Fibroblast of pulmonary artery (primary cell): ENCODE results near the gene DGKD.

Source experiments
- DNase-seq: peaks from one replicate; pipeline ENCODE4 v3.0.0-alpha.2; 2010; ENCODE audit warnings: low read depth
- H3K4me3 ChIP-seq: replicated peaks from 2 replicates; pipeline ENCODE4 v1.5.1; 2011; ENCODE audit warnings: low read depth, mild to moderate bottlenecking, control low read depth, low read length, moderate library complexity
- TF ChIP-seq, protein P1 (sequence below): IDR thresholded peaks from 2 replicates; pipeline ENCODE4 v1.5.1; 2011; ENCODE audit warnings: mild to moderate bottlenecking, control low read depth, low read length, inconsistent platforms; ENCODE audit errors: missing control alignments

Gene DGKD

DNA sequence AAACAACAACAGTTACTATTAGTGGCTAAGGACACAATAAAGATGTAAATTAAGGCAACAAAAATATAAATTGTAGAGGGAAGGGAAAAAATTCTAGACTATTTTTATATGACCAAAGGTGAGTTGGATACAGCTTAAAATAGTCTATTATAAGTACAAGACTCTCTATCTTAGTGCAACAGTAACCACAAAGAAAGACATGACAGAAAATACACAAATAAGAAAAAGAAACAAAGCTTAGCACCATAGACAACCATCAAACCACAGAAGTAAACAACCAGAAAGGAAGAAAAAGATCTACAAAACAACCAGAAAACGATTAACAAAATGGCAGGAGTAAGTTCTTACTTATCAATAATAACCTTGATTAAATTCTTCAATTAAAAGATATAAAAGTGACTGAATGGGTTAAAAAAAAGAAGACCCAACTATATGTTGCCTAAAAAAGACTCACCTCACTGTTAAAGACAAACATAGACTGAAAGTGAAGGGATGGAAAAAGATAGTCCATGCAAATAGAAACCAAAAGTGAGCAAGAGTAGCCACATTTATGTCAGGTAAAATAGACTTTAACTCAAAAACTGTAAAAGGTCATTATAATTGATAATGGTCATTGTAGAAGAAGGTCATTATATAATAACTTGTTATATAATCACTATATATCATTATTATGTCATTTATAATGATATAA lies 149.8 kb downstream of the DGKD start:
- no peak overlapping the region for H3K4me3 ChIP-seq

DNA sequence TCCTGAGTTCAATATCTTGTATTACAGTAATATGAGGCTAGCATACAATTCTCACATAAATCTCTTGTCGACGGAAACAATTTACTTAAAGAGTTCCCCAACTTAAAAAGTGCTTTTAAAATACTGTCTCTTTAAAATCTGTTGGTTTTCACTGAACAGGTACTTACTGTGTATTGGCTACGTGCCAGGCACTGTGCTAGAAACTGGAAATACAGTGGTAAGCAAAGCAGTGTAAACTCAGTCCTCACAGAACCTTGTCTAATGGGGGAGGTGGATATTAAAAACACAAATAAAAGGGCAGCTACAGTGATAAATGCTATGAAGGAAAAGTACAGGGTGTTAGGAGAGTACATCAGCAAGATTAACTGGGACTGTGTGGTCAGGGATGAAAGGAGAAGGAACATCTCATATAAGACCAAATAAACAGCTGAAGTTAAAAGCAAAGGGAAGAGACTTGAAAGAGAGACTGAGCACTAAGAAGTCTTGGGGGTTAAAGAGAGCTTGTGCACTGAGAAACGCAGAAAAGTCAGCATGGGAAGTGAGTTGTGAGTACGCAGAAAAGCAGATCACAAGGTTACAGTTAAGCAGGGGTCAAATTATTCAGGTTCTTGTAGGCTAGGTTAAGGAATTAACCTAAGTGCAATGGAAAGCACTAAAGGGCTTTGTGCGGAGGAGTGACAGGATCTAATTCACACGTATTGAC lies 159.8 kb downstream of the DGKD start:
- DNase-seq: no peak
- no peak overlapping the region for H3K4me3 ChIP-seq
- TF ChIP-seq, protein P1, sequence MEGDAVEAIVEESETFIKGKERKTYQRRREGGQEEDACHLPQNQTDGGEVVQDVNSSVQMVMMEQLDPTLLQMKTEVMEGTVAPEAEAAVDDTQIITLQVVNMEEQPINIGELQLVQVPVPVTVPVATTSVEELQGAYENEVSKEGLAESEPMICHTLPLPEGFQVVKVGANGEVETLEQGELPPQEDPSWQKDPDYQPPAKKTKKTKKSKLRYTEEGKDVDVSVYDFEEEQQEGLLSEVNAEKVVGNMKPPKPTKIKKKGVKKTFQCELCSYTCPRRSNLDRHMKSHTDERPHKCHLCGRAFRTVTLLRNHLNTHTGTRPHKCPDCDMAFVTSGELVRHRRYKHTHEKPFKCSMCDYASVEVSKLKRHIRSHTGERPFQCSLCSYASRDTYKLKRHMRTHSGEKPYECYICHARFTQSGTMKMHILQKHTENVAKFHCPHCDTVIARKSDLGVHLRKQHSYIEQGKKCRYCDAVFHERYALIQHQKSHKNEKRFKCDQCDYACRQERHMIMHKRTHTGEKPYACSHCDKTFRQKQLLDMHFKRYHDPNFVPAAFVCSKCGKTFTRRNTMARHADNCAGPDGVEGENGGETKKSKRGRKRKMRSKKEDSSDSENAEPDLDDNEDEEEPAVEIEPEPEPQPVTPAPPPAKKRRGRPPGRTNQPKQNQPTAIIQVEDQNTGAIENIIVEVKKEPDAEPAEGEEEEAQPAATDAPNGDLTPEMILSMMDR: no peak

More for the DNA sequence above, 149.8 kb downstream of the DGKD start:
- TF ChIP-seq, protein P1: no peak
- DNase-seq: no peak

DNA sequence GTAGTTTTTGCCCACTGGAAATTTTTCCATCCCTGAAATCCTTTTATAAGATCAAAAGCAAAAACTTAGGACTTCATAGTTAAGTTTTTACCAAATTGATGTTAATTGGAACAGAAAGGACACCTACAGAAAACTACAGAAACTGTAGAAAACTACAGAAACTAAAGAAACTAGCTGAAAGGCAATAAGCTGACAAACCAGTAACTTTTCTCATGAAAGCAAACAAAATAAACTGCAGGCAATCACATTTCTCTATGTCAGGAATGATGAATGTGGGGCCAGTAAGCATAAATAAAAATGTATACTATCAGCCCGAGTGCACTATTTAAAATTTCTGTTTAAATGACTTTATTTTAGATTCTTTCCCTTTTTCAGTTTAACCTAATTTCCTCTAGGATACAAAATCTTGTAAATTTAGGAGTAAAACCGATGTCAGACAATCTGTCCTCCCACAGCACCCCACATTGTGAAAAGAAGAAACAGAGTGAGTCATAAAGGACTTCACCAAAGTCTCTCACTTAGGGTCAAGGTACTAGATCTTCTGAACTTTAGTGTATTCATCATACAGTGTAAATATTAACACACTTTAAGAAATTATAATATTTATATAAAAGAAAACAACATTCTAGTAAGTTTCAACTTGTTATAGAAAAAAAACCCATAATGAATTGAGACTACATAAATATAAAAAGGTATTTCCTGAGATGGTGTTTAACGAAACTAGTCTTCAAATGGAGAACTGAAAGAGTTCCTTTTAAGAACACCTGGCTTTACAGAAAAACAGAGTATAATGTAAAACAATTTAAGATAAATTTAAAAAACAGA lies 165.7 kb downstream of the DGKD start:
- TF ChIP-seq, protein P1: no peak

More for the DNA sequence above, 165.7 kb downstream of the DGKD start:
- no peak for DNase-seq
- no peak overlapping the region for H3K4me3 ChIP-seq
